ENCODE measurements around the gene TMEM179. TPM values are rescaled to one million over a fixed set of nuclear protein-coding genes. Genes with fewer than 3 reads are reported as not detected.

TMEM179 gene
- total and polyA plus RNA-seq, 2 of the 13 experiments (the other 11 are each of a cell fraction or from before 2014, with no cell fraction given) = not detected

GRCh38 chr14:104577847-104578301, 26.7 kb downstream of the TMEM179 start:
- no peak for DNase-seq (ENCODE audit: low spot score)
- H3K4me2 ChIP-seq (ENCODE audit: low read depth, low read length) = no peak overlapping the region
- H3K36me3 ChIP-seq (replicated peaks in 1 of 2; ENCODE audit: control insufficient read depth in 1 of 2, insufficient read depth in 2 of 2, low read length in 2 of 2) = no peaks in the 10 kb centered on the region
- intact Hi-C loops (cut with micrococcal nuclease; ENCODE audit: unreplicated experiment) = no loop called here
- in situ Hi-C loops (cut with HindIII; ENCODE audit: extremely low pct_ligation_motif_present, low pct_unique_long_range_greater_than_20kb) = no loop called here
- H3K9me3 ChIP-seq (ENCODE audit: low read length) = no peaks in the 10 kb centered on the region
- H3K4me1 ChIP-seq (ENCODE audit: insufficient read depth, low read length) = peaks cover 26% of the 10 kb centered on the region
- H2AFZ ChIP-seq (ENCODE audit: low read length) = no peak overlapping the region
- no peaks in the 10 kb centered on the region for H3K79me2 ChIP-seq (ENCODE audit: insufficient read depth, low read length)
- no peak for FAIRE-seq
- peaks cover 12 to 64% of the 10 kb centered on the region in 2 experiments for H3K27me3 ChIP-seq (ENCODE audit: control insufficient read depth in 1 of 2, insufficient read depth in 2 of 2, low read length in 2 of 2)
- CTCF ChIA-PET (ENCODE audit: low intra/inter-chr PET ratio, low total read pairs) = no interaction called here
- no peak overlapping the region for H3K27ac ChIP-seq (ENCODE audit: extremely low read length, insufficient read depth, low read length)
- H4K20me1 ChIP-seq (ENCODE audit: insufficient read depth, low read length) = no peaks in the 10 kb centered on the region
- no peak overlapping the region for H3K9ac ChIP-seq (ENCODE audit: insufficient read depth, low read depth, low read length)
- POLR2A ChIA-PET = no interaction called here
- 10% methylated on average over 2 of the region's 19 CpGs for WGBS (ENCODE audit: low lambda C conversion rate)
- BruUV-seq (replicated peaks) = no TSS peak
- TF ChIP-seq U2AF1 (optimal IDR thresholded peaks at IDR 0.05; ENCODE audit: low read depth, low read length) (no peak), PAWR (CRISPR knock-in tag; IDR thresholded peaks at IDR 0.05; ENCODE audit: borderline replicate concordance) (no peak), HNRNPL (IDR thresholded peaks at IDR 0.05; ENCODE audit: low read depth, low read length) (peak; percentile 76; the same call in 1 of the 2 replicates)
- TF ChIP-seq, protein P1, sequence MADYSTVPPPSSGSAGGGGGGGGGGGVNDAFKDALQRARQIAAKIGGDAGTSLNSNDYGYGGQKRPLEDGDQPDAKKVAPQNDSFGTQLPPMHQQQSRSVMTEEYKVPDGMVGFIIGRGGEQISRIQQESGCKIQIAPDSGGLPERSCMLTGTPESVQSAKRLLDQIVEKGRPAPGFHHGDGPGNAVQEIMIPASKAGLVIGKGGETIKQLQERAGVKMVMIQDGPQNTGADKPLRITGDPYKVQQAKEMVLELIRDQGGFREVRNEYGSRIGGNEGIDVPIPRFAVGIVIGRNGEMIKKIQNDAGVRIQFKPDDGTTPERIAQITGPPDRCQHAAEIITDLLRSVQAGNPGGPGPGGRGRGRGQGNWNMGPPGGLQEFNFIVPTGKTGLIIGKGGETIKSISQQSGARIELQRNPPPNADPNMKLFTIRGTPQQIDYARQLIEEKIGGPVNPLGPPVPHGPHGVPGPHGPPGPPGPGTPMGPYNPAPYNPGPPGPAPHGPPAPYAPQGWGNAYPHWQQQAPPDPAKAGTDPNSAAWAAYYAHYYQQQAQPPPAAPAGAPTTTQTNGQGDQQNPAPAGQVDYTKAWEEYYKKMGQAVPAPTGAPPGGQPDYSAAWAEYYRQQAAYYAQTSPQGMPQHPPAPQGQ (CRISPR knock-in tag; IDR thresholded peaks at IDR 0.05; ENCODE audit: borderline replicate concordance) = no peak
- no peak for ATAC-seq
- no peak overlapping the region for H3K4me3 ChIP-seq (replicated peaks in 1 of 3; ENCODE audit: insufficient read depth in 1 of 3, low read depth in 2 of 3, low read length in 3 of 3)

DNA sequence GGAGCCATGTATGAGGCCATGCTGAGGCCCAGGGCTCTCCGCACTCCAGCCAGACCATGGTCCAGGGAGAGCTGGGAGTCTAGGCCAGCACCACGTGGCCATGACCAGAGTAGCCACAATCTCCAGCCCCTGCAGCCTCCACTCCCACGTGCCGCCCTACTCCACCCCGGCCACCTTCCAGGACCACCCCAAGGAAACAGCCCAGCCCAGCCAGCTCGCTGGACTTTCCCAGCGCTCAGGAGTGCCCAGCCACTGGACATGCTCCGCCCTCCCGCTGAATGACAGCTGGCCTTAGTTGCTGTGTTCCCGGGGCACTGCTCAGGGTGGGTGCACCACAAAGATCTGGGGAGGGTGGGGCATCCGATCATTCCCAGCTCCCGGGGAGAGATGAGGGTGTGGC, 27.1 kb downstream of the TMEM179 start:
- WGBS (ENCODE audit: low lambda C conversion rate) = 38% methylated on average over 9 of the region's 12 CpGs
- intact Hi-C loops (cut with micrococcal nuclease; ENCODE audit: unreplicated experiment) (no loop called here), in situ Hi-C loops (cut with HindIII; ENCODE audit: extremely low pct_ligation_motif_present, low pct_unique_long_range_greater_than_20kb) (no loop called here)
- H3K9ac ChIP-seq (ENCODE audit: insufficient read depth, low read depth, low read length) = no peak overlapping the region
- peaks cover 10 to 63% of the 10 kb centered on the region in 2 experiments; a peak in 4 of 5 replicates for H3K27me3 ChIP-seq (ENCODE audit: control insufficient read depth in 1 of 2, insufficient read depth in 2 of 2, low read length in 2 of 2)
- peak overlapping the region in 1 of 3 experiments; percentile 16; a peak in 1 of 6 replicates for H3K4me3 ChIP-seq (replicated peaks in 1 of 3; ENCODE audit: insufficient read depth in 1 of 3, low read depth in 2 of 3, low read length in 3 of 3)
- FAIRE-seq = no peak
- no peaks in the 10 kb centered on the region for H4K20me1 ChIP-seq (ENCODE audit: insufficient read depth, low read length)
- H3K4me1 ChIP-seq (ENCODE audit: insufficient read depth, low read length) = peaks cover 26% of the 10 kb centered on the region
- no peak for DNase-seq (ENCODE audit: low spot score)
- peak; percentile 37 for ATAC-seq
- CTCF ChIA-PET (ENCODE audit: low intra/inter-chr PET ratio, low total read pairs) = no interaction called here
- POLR2A ChIA-PET = no interaction called here
- H3K27ac ChIP-seq (ENCODE audit: extremely low read length, insufficient read depth, low read length) = no peak overlapping the region
- H2AFZ ChIP-seq (ENCODE audit: low read length) = no peak overlapping the region
- no peaks in the 10 kb centered on the region for H3K79me2 ChIP-seq (ENCODE audit: insufficient read depth, low read length)
- no peaks in the 10 kb centered on the region for H3K9me3 ChIP-seq (ENCODE audit: low read length)
- H3K36me3 ChIP-seq (replicated peaks in 1 of 2; ENCODE audit: control insufficient read depth in 1 of 2, insufficient read depth in 2 of 2, low read length in 2 of 2) = no peaks in the 10 kb centered on the region
- no TSS peak for BruUV-seq (replicated peaks)
- peak overlapping the region; percentile 23; the same call in 1 of the 2 replicates for H3K4me2 ChIP-seq (ENCODE audit: low read depth, low read length)
- TF ChIP-seq, protein P2, sequence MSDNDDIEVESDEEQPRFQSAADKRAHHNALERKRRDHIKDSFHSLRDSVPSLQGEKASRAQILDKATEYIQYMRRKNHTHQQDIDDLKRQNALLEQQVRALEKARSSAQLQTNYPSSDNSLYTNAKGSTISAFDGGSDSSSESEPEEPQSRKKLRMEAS (IDR thresholded peaks at IDR 0.05) = peak; percentile 48; the same call in 1 of the 2 replicates
- TF ChIP-seq, protein P3, sequence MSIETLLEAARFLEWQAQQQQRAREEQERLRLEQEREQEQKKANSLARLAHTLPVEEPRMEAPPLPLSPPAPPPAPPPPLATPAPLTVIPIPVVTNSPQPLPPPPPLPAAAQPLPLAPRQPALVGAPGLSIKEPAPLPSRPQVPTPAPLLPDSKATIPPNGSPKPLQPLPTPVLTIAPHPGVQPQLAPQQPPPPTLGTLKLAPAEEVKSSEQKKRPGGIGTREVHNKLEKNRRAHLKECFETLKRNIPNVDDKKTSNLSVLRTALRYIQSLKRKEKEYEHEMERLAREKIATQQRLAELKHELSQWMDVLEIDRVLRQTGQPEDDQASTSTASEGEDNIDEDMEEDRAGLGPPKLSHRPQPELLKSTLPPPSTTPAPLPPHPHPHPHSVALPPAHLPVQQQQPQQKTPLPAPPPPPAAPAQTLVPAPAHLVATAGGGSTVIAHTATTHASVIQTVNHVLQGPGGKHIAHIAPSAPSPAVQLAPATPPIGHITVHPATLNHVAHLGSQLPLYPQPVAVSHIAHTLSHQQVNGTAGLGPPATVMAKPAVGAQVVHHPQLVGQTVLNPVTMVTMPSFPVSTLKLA (IDR thresholded peaks at IDR 0.05) = peak; percentile 61
- TF ChIP-seq, protein P4, sequence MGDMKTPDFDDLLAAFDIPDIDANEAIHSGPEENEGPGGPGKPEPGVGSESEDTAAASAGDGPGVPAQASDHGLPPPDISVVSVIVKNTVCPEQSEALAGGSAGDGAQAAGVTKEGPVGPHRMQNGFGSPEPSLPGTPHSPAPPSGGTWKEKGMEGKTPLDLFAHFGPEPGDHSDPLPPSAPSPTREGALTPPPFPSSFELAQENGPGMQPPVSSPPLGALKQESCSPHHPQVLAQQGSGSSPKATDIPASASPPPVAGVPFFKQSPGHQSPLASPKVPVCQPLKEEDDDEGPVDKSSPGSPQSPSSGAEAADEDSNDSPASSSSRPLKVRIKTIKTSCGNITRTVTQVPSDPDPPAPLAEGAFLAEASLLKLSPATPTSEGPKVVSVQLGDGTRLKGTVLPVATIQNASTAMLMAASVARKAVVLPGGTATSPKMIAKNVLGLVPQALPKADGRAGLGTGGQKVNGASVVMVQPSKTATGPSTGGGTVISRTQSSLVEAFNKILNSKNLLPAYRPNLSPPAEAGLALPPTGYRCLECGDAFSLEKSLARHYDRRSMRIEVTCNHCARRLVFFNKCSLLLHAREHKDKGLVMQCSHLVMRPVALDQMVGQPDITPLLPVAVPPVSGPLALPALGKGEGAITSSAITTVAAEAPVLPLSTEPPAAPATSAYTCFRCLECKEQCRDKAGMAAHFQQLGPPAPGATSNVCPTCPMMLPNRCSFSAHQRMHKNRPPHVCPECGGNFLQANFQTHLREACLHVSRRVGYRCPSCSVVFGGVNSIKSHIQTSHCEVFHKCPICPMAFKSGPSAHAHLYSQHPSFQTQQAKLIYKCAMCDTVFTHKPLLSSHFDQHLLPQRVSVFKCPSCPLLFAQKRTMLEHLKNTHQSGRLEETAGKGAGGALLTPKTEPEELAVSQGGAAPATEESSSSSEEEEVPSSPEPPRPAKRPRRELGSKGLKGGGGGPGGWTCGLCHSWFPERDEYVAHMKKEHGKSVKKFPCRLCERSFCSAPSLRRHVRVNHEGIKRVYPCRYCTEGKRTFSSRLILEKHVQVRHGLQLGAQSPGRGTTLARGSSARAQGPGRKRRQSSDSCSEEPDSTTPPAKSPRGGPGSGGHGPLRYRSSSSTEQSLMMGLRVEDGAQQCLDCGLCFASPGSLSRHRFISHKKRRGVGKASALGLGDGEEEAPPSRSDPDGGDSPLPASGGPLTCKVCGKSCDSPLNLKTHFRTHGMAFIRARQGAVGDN (CRISPR knock-in tag; IDR thresholded peaks at IDR 0.05) = peak; percentile 41
- no peak for TF ChIP-seq GPN1 (CRISPR knock-in tag; IDR thresholded peaks at IDR 0.05; ENCODE audit: borderline replicate concordance)

Data from HepG2 (cell line).